GM21529 (cell line): Measurements from ENCODE around the gene EID1.
"Not testable (repeated sequence)": the region's sequence is repeated elsewhere in the genome, so short reads cannot be mapped to it uniquely, and the experiment has no call there.

ENCODE experiments used
- ATAC-seq: cut with Tn5 transposase; IDR thresholded peaks from one replicate; pipeline ENCODE4 v1.9.1; 2021; ENCODE audit not compliant: unreplicated experiment

The EID1 gene

GRCh38 chr15:48905847-48906246, 27.9 kb downstream of the EID1 start:
- ATAC-seq: no peak

GRCh38 chr15:48909313-48909712, 31.4 kb downstream of the EID1 start:
- ATAC-seq: not testable (repeated sequence)

- ATAC-seq: not testable (repeated sequence)
These were observed 32.6 kb downstream of the EID1 start for GRCh38 chr15:48910554-48910953.

- no peak for ATAC-seq
These were observed 35.2 kb downstream of the EID1 start for GRCh38 chr15:48913141-48913540.

GRCh38 chr15:48914717-48915116, 36.8 kb downstream of the EID1 start:
- no peak for ATAC-seq

GRCh38 chr15:48915861-48916260, 37.9 kb downstream of the EID1 start:
- ATAC-seq: no peak

GRCh38 chr15:48916721-48917120, 38.8 kb downstream of the EID1 start:
- ATAC-seq: no peak

GRCh38 chr15:48922046-48922445, 44.1 kb downstream of the EID1 start:
- ATAC-seq: no peak

GRCh38 chr15:48924528-48925393, 46.8 kb downstream of the EID1 start:
- no peak for ATAC-seq

GRCh38 chr15:48925714-48926223, 47.8 kb downstream of the EID1 start:
- ATAC-seq: no peak

- no peak for ATAC-seq
These were observed 51.1 kb downstream of the EID1 start for GRCh38 chr15:48928877-48929538.

- ATAC-seq: no peak
These were observed 51.7 kb downstream of the EID1 start for GRCh38 chr15:48929661-48930060.
